Activated CD8-positive, alpha-beta memory T cell treated with anti-CD3 and anti-CD28 coated beads, Interleukin-2, amount 10 ng/mL, durations not matched to agents 7 days and 5 days (primary cell): ENCODE data around the gene MTERF4. TPM values are rescaled to one million over a fixed set of nuclear protein-coding genes. Genes with fewer than 3 reads are reported as not detected.

ENCODE experiments used
- ATAC-seq: fragments of 150-1000 bp; cut with Tn5 transposase; one replicate; pipeline ENCODE4 v1.10.0; 2021; ENCODE audit warnings: moderate library complexity
- CTCF ChIA-PET: fragments of 350-600 bp; sonication (Branson Sonifier 250); formaldehyde crosslinking; loops from one replicate; lab custom pipeline; 2021; ENCODE audit warnings: antibody characterized with exemption; lab: Charles Lee
- DNase-seq: peaks from one replicate; pipeline ENCODE4 v3.0.0-alpha.2; 2020
- H3K27ac Mint-ChIP-seq: one replicate; pipeline ENCODE4 v1.8.0; 2021; ENCODE audit warnings: mild to moderate bottlenecking, mixed read lengths
- H3K27me3 Mint-ChIP-seq: one replicate; pipeline ENCODE4 v1.8.0; 2021; ENCODE audit warnings: mixed read lengths
- H3K36me3 Mint-ChIP-seq: one replicate; pipeline ENCODE4 v1.8.0; 2021; ENCODE audit warnings: mild to moderate bottlenecking, mixed read lengths
- H3K4me1 Mint-ChIP-seq: one replicate; pipeline ENCODE4 v1.8.0; 2021; ENCODE audit warnings: mixed read lengths
- H3K4me3 Mint-ChIP-seq: one replicate; pipeline ENCODE4 v1.8.0; 2021; ENCODE audit warnings: mild to moderate bottlenecking, moderate library complexity, mixed read lengths
- H3K9me3 Mint-ChIP-seq: one replicate; pipeline ENCODE4 v1.8.0; 2022; ENCODE audit warnings: low read depth, mixed read lengths
- total RNA-seq, 2 experiments: library from RNA; stranded (reverse); gene quantifications; one replicate each; pipeline ENCODE4 v1.2.3, GENCODE V29; 2021

MTERF4 gene
- total RNA-seq, 2 experiments from 2014 or later: 31.5 to 33.0 TPM

DNA sequence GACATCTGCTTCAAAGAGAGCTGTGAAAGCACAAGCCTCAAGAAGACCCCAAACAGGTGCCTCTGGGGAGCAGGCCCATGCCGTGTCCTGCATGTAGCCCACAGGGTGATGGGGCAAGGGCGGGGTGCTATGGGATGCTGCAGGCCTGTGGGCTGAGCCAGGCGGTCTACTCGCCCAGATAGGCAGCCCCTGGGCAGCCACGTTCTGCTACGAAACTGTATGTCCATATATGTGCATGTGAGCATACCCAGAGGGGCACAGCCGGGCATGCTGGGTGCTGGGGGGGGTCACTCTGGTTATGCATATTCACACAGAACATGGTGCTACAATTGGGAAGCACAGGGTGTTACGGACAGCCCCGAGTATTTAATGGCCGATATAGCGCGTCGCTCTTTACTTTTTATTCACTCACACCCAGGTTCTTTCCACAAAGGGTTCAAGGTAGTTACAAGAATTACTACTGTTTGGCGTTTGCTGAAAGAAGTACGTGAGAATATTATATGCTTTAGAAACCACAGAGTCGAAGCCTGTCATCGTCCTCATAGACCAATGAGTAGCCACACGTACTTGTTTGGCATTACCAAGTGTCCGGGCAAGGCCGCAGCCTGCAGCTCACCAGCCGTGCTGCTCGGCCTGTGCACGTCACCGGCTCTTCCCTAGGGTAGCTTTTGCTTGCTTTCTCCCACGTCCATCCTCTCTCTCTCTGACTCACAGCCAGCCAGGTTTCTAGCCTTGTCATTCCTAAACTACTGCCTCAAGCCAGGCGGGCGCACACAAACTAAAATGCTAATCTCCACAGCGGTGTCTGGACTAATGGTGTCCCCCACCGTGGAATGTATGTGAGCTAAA lies 14.4 kb downstream of the MTERF4 start:
- CTCF ChIA-PET: interaction anchor here (1.1 kb wide), 1 partner anchor 9 kb away, joined by 7 read pairs; no protein-coding TSS in a partner anchor
- Mint-ChIP-seq H3K4me3 (no peak overlapping the region), H3K4me1 (no peaks in the 10 kb centered on the region), H3K36me3 (peaks cover 25% of the 10 kb centered on the region), H3K27ac (no peak overlapping the region), H3K27me3 (no peaks in the 10 kb centered on the region), H3K9me3 (no peaks in the 10 kb centered on the region)
- DNase-seq (no peak), ATAC-seq (no peak)

DNA sequence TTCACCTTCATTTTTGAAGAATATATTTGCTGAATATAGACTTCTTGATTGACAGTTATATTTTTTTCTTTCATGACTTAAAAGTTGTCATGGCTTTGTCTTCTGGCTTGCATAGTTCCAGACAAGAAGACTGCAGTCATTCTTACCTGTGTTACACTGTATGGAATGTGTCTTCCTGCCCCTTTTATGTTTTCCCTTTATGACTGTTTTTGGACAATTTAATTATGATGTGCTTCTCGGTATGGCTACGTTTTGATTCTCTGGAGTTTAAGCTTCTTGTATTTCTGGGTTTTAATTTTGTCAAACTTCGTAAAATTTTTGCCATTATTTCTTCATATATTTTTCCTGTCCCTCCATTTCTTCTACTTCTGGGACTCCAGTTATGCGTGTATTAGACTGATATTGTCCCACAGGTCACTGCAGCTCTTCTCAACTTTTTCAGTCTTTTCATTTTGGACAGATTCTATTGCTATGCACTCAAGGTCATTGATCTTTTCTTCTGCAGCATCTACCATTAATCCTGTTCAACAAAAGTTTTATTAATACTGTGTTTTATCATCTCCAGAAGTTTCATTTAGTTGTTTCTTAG lies 17.1 kb downstream of the MTERF4 start:
- H3K4me1 Mint-ChIP-seq: no peaks in the 10 kb centered on the region
- no peaks in the 10 kb centered on the region for H3K9me3 Mint-ChIP-seq
- H3K36me3 Mint-ChIP-seq: peaks cover 22% of the 10 kb centered on the region
- no peak overlapping the region for H3K4me3 Mint-ChIP-seq
- no peak for ATAC-seq
- CTCF ChIA-PET: interaction anchor here (1.6 kb wide), 1 partner anchor 11 kb away, joined by 4 read pairs; no protein-coding TSS in a partner anchor
- no peak overlapping the region for H3K27ac Mint-ChIP-seq
- H3K27me3 Mint-ChIP-seq: no peaks in the 10 kb centered on the region
- no peak for DNase-seq

DNA sequence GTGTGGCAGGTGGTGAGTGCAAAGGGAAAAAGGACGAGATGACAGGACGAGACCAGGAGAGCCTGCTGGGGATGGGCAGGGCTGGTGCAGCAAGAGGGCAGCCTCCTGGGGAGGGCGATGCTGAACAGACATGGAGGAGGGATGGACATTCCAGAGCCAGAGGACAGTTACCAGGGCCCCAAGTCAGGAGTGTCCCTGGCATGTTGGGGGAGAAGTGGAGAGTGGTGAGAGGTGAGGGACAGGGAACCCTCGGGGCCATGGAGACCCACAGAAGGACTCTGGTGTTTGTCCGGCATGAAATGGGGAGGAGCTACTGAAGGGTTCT lies 19.0 kb downstream of the MTERF4 start:
- Mint-ChIP-seq H3K4me3 (no peak overlapping the region), H3K27ac (no peak overlapping the region), H3K9me3 (no peaks in the 10 kb centered on the region), H3K4me1 (no peaks in the 10 kb centered on the region), H3K36me3 (peaks cover 15% of the 10 kb centered on the region), H3K27me3 (no peaks in the 10 kb centered on the region)
- ATAC-seq (no peak), DNase-seq (no peak)
- CTCF ChIA-PET: no interaction called here

DNA sequence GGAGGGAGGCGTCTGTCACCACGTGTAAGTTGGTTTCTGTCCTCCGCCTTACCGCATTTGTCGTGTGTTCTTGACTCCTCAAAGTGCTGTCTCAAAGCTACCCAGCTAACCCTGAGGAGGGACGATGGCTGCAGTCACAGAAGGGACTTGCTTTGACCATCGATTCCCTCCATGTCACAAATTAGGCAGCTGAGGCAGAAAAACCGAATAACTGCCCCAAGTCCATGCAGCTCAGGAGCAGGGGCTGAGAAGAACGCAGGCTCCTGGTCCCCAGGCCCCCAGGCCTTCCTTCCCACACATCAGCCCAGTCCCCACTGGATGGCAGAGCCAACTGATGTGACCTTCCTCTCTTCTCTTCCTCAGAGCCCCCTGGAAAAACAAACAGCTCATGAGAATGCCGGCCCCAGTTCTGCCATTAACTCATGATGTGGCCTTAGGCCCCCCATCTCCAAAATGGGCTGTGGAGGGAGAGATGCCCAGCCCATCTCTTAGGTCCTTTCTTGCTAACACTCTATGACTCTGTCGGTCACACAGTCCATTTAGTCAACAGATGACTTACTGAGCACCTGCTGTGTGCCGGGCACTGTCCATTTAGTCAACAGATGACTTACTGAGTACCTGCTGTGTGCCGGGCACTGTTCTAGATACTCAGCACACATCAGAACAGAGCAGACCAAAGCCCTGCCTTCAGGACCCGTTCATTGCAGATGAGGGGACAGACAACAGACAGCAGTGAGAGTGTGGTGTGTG lies 19.6 kb downstream of the MTERF4 start:
- H3K36me3 Mint-ChIP-seq: peaks cover 9% of the 10 kb centered on the region
- H3K4me1 Mint-ChIP-seq: no peaks in the 10 kb centered on the region

DNA sequence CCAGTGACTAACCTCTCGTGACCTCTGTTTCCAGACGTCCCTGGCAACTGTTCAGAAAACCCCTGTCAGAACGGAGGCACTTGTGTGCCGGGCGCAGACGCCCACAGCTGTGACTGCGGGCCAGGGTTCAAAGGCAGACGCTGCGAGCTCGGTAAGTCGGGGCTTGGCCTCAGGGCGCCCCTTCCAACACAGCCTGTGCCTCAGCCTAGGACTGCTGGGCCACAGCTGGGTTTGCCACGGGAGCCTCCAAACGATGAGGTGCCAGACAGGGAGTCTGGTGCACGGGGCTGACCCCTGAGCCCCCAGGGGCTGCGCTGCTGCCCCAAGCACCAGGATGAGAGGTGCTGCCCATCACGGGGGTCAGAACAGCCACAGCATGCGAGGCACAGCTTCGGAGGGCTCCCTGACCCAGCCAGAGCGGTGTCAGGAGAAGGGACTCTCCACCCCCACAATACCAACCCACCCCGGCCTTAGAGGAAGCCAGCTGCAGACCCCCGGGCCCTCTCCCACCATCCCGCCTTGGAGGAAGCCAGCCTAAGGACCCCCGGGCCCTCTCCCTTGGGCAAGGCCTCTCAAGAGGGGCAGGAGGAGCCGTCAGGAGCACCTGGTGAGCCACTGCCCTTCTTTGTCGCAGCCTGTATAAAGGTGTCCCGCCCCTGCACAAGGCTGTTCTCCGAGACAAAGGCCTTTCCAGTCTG lies 20.3 kb downstream of the MTERF4 start:
- H3K9me3 Mint-ChIP-seq: no peaks in the 10 kb centered on the region
- H3K36me3 Mint-ChIP-seq: peaks cover 9% of the 10 kb centered on the region

More for the DNA sequence above, 19.6 kb downstream of the MTERF4 start:
- Mint-ChIP-seq H3K27me3 (no peaks in the 10 kb centered on the region), H3K9me3 (no peaks in the 10 kb centered on the region), H3K27ac (no peak overlapping the region), H3K4me3 (no peak overlapping the region)
- CTCF ChIA-PET: no interaction called here
- ATAC-seq: no peak
- DNase-seq: peak; percentile 40

DNA sequence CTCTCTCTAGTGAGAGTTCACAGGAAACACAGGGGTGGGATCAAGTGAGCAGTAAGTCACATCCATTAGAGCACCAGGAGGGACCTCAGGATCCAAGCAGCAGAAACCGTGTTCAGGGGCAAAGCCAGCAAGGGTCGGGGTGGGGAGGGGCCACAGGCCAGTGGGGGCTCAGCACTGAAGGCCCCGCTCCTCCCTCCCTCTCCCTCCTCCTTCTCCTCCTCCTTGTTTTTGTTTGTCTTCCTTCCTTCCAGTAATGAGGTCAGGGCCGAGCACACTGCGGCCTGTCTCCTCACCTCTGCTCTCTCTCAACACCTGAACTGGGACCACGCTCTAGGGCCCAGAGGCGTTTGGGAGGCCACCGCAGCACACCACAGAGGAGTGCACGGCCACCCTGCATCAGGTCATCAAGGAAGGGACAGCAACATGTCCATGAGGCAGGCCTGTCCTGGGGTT lies 20.9 kb downstream of the MTERF4 start:
- no peak overlapping the region for H3K27ac Mint-ChIP-seq
- no peaks in the 10 kb centered on the region for H3K4me1 Mint-ChIP-seq
- DNase-seq (no peak), ATAC-seq (no peak)
- no peaks in the 10 kb centered on the region for H3K27me3 Mint-ChIP-seq
- no peak overlapping the region for H3K4me3 Mint-ChIP-seq
- CTCF ChIA-PET: no interaction called here
- no peaks in the 10 kb centered on the region for H3K9me3 Mint-ChIP-seq
- peaks cover 6% of the 10 kb centered on the region for H3K36me3 Mint-ChIP-seq

More for the DNA sequence above, 20.3 kb downstream of the MTERF4 start:
- no peak overlapping the region for H3K4me3 Mint-ChIP-seq
- H3K4me1 Mint-ChIP-seq: no peaks in the 10 kb centered on the region
- DNase-seq (no peak), ATAC-seq (no peak)
- H3K27me3 Mint-ChIP-seq: no peaks in the 10 kb centered on the region
- CTCF ChIA-PET: no interaction called here
- H3K27ac Mint-ChIP-seq: no peak overlapping the region

DNA sequence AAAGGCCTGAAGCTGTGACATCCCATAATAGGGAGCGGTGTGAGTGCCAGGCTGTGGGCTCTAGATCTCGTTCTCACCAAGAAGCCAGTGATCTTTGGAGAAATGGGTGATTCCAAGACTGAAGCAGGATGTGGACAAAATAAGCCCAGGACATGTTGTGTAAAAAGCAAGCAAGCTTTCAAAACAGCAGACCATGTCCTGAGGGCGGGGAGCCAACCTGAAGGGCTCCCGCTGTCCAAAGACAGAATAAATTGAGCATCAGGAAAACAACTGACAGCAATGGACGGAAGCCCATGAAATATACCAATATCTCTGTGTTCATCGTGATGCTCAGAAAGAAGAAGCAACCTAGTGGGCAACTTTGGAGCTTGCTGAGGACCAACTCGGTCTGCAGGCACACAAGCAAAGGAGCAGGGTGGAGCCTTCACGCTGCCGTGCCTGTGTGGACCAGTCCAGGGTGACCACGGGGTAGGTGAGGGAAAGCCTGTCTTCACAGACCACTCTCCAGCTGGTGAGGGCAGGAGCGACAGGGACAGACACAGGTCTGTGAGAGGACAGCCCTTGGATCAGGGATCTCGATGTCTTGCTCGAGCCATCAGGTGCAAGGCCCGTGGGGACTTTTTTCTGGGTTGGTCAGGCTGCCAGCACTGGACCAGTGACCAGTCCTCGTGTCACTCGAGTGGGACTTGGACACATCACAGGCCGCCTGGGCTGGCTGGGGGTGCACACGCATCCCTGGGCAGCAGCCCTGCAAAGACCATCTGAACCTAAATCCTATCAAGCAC lies 21.5 kb downstream of the MTERF4 start:
- Mint-ChIP-seq H3K36me3 (peaks cover 6% of the 10 kb centered on the region), H3K9me3 (no peaks in the 10 kb centered on the region), H3K4me3 (no peak overlapping the region), H3K4me1 (no peaks in the 10 kb centered on the region), H3K27ac (no peak overlapping the region), H3K27me3 (no peaks in the 10 kb centered on the region)
- CTCF ChIA-PET: no interaction called here
- ATAC-seq (no peak), DNase-seq (peak; percentile 38)

DNA sequence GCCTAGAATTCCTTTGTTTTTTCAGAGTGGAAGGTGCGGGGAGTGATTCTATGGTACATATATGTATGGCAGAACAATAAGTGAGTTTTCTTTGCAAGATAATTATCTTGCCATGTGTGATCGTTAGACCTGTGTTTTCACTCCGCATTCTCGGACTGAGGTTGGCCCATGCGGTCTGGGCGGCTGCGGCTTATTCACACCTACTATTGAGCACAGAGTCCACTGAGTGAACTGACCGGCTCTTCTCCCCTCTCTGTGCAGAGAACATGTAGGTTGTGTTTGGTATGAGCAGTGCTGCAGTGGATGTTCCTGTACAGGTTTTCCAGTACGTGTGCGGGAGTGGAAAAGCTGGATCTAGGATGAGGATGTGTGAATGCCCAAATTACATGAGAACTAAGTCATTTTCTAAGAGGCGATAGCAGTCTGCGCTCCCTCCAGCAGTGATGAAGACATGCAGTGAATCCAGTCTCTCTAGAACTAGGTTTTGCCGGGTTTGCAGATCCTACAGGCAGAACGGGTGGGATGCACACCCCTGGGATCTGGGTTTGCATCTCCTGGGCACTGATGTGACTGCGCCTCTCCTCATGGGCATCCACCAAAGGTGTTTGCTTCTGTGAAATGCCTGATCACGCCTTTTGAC lies 27.1 kb downstream of the MTERF4 start:
- Mint-ChIP-seq H3K4me1 (no peaks in the 10 kb centered on the region), H3K27me3 (no peaks in the 10 kb centered on the region), H3K27ac (no peak overlapping the region), H3K4me3 (no peak overlapping the region), H3K9me3 (no peaks in the 10 kb centered on the region), H3K36me3 (no peaks in the 10 kb centered on the region)
- DNase-seq (no peak), ATAC-seq (no peak)
- CTCF ChIA-PET: no interaction called here

DNA sequence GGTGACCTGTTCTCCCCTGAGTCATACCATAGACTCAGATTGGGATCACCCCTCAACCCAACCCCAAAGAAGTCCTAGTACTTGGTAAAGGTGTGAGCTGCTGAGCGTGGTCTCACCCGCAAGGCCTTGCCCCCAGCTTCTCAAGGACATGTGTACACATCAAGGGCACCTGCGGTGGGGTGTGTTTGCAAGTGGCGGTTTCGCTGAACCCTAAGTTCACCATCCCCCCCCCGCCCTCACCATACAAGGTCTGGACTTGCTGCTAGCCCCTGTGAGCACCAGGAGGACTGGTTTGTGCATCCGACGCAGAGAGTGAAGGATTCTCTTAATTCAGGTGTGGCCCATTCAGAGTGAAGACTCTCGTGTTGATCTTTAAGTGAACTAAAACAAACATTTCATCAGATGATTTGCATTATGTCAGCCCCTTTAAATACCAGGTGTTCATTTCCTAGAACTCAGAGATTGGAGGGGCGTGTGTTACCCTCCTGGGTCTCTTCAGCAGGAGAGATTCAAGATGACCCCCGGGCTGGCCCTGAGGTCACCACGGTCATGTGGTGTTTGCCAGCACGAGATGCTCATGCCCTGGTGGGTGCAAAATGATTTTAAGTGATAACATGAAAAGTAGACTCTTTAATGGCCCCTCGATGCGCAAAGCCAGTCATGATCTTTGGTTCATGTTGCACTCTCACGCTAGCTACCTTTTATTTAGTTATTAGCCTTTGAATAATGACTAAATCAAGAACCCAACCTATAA lies 27.8 kb downstream of the MTERF4 start:
- Mint-ChIP-seq H3K4me1 (no peaks in the 10 kb centered on the region), H3K36me3 (no peaks in the 10 kb centered on the region), H3K27ac (no peak overlapping the region), H3K9me3 (no peaks in the 10 kb centered on the region), H3K27me3 (no peaks in the 10 kb centered on the region), H3K4me3 (no peak overlapping the region)
- no peak for ATAC-seq
- CTCF ChIA-PET: no interaction called here
- DNase-seq: no peak

DNA sequence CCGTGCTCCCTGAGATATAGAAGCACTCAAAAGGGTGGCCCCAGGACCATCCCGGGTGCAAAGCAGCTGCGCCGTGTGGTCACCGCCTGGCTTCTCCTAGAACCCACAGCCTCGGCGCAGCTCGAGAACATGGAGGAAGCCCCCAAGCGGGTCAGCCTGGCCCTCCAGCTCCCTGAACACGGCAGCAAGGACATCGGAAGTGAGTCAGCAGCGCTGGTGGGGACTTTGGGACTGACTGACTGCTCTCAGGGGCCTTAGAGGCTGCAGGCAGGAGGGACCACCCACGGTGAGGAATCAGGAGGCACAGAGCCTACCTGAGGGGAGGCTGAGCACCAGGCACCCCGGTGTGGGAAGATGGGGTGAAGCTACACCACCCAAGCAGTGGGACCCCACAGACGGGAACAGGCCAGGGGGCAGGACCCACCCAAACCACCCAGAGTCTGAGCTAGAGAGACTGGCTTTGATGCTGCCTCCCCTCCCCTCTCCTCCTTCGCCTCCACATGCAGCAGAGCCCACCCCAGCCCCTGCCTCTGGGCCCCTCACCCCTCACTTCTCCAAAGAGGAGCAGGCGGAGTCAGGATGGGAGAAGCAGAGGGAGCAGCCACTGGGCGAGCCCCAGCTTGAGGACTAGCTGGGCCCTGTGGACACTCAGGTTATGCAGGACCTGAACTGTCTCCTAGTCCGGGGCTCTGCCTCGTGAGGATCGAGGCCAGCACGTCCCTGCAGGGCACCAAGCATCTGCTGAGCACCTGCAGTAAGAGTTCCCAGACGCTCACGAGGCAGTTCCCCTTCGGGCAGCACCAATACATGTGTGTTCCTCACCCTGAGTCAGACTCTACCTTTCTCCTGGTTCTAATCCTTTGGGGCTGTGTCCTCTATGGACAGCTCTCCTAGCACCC lies 28.7 kb downstream of the MTERF4 start:
- no peak overlapping the region for H3K4me3 Mint-ChIP-seq
- H3K36me3 Mint-ChIP-seq: no peaks in the 10 kb centered on the region
- no peaks in the 10 kb centered on the region for H3K9me3 Mint-ChIP-seq
- H3K27ac Mint-ChIP-seq: no peak overlapping the region
- H3K4me1 Mint-ChIP-seq: no peaks in the 10 kb centered on the region
- CTCF ChIA-PET: no interaction called here
- no peak for ATAC-seq
- peak; percentile 38 for DNase-seq
- H3K27me3 Mint-ChIP-seq: no peaks in the 10 kb centered on the region

DNA sequence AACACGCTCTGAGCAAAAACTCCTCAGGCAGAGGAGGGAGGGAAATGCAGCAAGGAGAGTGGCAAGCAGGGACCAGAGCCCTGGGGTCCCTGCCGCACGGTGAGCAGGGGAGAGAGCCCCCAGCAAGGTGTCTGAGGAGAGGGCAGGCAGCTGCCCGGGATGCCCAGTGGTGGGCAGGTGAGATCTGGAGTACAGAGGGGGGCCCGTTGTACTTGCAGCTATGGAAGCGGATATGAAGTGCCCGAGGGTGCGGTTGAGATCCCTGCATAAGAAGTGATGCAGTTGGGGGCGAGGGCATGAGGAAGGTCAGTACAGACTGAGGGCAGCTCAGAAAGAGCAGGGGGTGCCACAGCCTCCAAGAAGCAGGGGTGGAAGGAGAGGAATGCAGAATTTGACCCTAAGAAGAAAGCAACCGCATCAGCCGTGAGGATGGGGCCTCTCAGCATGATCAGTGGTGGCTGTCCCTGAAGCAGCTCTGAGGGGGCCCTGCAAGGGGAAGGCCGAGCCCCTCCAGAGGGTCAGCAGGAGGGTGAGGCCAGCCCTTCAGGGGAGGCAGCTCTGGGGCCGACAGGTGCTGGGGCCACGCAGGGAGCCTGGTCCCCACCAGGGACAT lies 29.4 kb downstream of the MTERF4 start:
- DNase-seq (peak; percentile 37), ATAC-seq (no peak)
- CTCF ChIA-PET: no interaction called here

More for the DNA sequence above, 29.4 kb downstream of the MTERF4 start:
- Mint-ChIP-seq H3K4me1 (no peaks in the 10 kb centered on the region), H3K4me3 (no peak overlapping the region), H3K9me3 (no peaks in the 10 kb centered on the region), H3K36me3 (no peaks in the 10 kb centered on the region), H3K27me3 (no peaks in the 10 kb centered on the region), H3K27ac (no peak overlapping the region)
